Adipose tissue (tissue), 3 donors: ENCODE results near the gene MBOAT7. TPM values are rescaled to one million over a fixed set of nuclear protein-coding genes. Genes with fewer than 3 reads are reported as not detected.
"Not testable (repeated sequence)": the region's sequence is repeated elsewhere in the genome, so short reads cannot be mapped to it uniquely, and the experiment has no call there.

Experiments
- H3K27ac ChIP-seq: one replicate; pipeline ENCODE4 v1.5.1; 2013; ENCODE audit warnings: low read depth, low read length
- WGBS, 3 donors: extraction: QIAGEN DNeasy Blood & Tissue Kit; methylation state at CpG; one replicate each; pipeline ENCODE4 v1.1.7; 2013; 5-methylcytosine and 5-hydroxymethylcytosine counted together
- polyA plus RNA-seq, 3 donors: library from polyadenylated mRNA; stranded (reverse); fragments of 200-250 nt; gene quantifications; one replicate each; pipeline ENCODE4 v1.2.3, GENCODE V29; 2013
- donor health status: healthy with polysubstance abuse.
- donor health status: Bipolar disorder and iron deficiency.
- donor health status: healthy.

The MBOAT7 gene
- 10 to 100 TPM; 18.8 to 32.0 (median 27.5) TPM for polyA plus RNA-seq

GRCh38 chr19:54189145-54189734 is at the start of gene MBOAT7:
TSS of gene MBOAT7 (minus strand) at chr19:54189580. CDS start at chr19:54188508, 1,072 bp downstream.
- WGBS, 3 donors, result 0 to 1% (median 0%) methylated on average over 42 to 64 of the region's 64 CpGs
- H3K27ac ChIP-seq, result peak within 1 kb of the TSS; percentile 83

GRCh38 chr19:54233941-54234340 is 44.6 kb upstream of the MBOAT7 start:
- H3K27ac ChIP-seq, result no peak overlapping the region
- 5 to 71% (median 62%) methylated on average over 5 of the region's 5 CpGs for WGBS, 3 donors

GRCh38 chr19:54231077-54231931 is 41.9 kb upstream of the MBOAT7 start:
- no peak overlapping the region for H3K27ac ChIP-seq
- 16 to 24% (median 20%) methylated on average over 21 of the region's 21 CpGs for WGBS, 3 donors

GRCh38 chr19:54230031-54230430 is 40.7 kb upstream of the MBOAT7 start:
- 82 to 86% (median 85%) methylated on average over 7 of the region's 7 CpGs for WGBS, 3 donors
- no peak overlapping the region for H3K27ac ChIP-seq

GRCh38 chr19:54229146-54229545 is 39.8 kb upstream of the MBOAT7 start:
- WGBS, 3 donors, result 83 to 92% (median 89%) methylated on average over 8 of the region's 8 CpGs
- no peak overlapping the region for H3K27ac ChIP-seq

- not testable (repeated sequence) for H3K27ac ChIP-seq
- 51 to 82% (median 76%) methylated on average over 9 to 10 of the region's 10 CpGs for WGBS, 3 donors
Measured at GRCh38 chr19:54224619-54225018, 35.2 kb upstream of the MBOAT7 start.

GRCh38 chr19:54223937-54224281 is 34.5 kb upstream of the MBOAT7 start:
- WGBS, 3 donors, result 44 to 55% (median 47%) methylated on average over 4 to 5 of the region's 5 CpGs
- H3K27ac ChIP-seq, result not testable (repeated sequence)

GRCh38 chr19:54223277-54223936 is 34.0 kb upstream of the MBOAT7 start:
- not testable (repeated sequence) for H3K27ac ChIP-seq
- 37 to 52% (median 51%) methylated on average over 13 to 14 of the region's 14 CpGs for WGBS, 3 donors

- 54 to 61% (median 54%) methylated on average over 6 to 16 of the region's 16 CpGs for WGBS, 3 donors
- H3K27ac ChIP-seq, result not testable (repeated sequence)
Measured at GRCh38 chr19:54222474-54223276, 33.3 kb upstream of the MBOAT7 start, which contains the start of gene LILRB3. TSS of gene LILRB3 (minus strand) at chr19:54223007. CDS start at chr19:54222976, 31 bp downstream.

- not testable (repeated sequence) for H3K27ac ChIP-seq
- 78 to 85% (median 79%) methylated on average over 6 to 7 of the region's 7 CpGs for WGBS, 3 donors
Measured at GRCh38 chr19:54221947-54222346, 32.6 kb upstream of the MBOAT7 start.

GRCh38 chr19:54219702-54220101 is 30.3 kb upstream of the MBOAT7 start:
- not testable (repeated sequence) for H3K27ac ChIP-seq
- WGBS, 3 donors, result 60 to 80% (median 72%) methylated on average over 1 to 5 of the region's 5 CpGs

- no peak overlapping the region for H3K27ac ChIP-seq
- 85 to 92% (median 91%) methylated on average over 26 to 27 of the region's 27 CpGs for WGBS, 3 donors
Measured at GRCh38 chr19:54218960-54219661, 29.7 kb upstream of the MBOAT7 start.

- no peak overlapping the region for H3K27ac ChIP-seq
- 71 to 82% (median 75%) methylated on average over 5 to 8 of the region's 8 CpGs for WGBS, 3 donors
Measured at GRCh38 chr19:54218259-54218658, 28.9 kb upstream of the MBOAT7 start.

- not testable (repeated sequence) for H3K27ac ChIP-seq
- 53 to 72% (median 60%) methylated on average over 12 to 16 of the region's 20 CpGs for WGBS, 3 donors
Measured at GRCh38 chr19:54217517-54218247, 28.3 kb upstream of the MBOAT7 start.

- WGBS, 3 donors, result 80 to 87% (median 87%) methylated on average over 9 of the region's 9 CpGs
Measured at GRCh38 chr19:54216869-54217268, 27.5 kb upstream of the MBOAT7 start.

GRCh38 chr19:54214734-54215133 is 25.4 kb upstream of the MBOAT7 start:
- WGBS, 3 donors, result 94 to 98% (median 94%) methylated on average over 12 to 14 of the region's 19 CpGs
- H3K27ac ChIP-seq, result not testable (repeated sequence)

More at GRCh38 chr19:54216869-54217268, 27.5 kb upstream of the MBOAT7 start:
- H3K27ac ChIP-seq, result no peak overlapping the region

GRCh38 chr19:54214217-54214616 is 24.8 kb upstream of the MBOAT7 start:
- WGBS, 3 donors, result 53 to 64% (median 60%) methylated on average over 2 to 4 of the region's 5 CpGs
- H3K27ac ChIP-seq, result not testable (repeated sequence)
